GM12878 (cell line): ENCODE results near the gene IL1R2.

ENCODE experiments used
- REST ChIP-seq: IDR thresholded peaks from 2 replicates; pipeline ENCODE4 v1.6.1; 2012; ENCODE audit warnings: mild to moderate bottlenecking, low read depth, low read length
- SP1 ChIP-seq: IDR thresholded peaks from one replicate; pipeline ENCODE4 v1.6.1; 2011; ENCODE audit warnings: low read depth, low read length

GRCh38 chr2:102030855-102031527 is 39.2 kb downstream of the IL1R2 start:
- TF ChIP-seq REST (no peak), SP1 (no peak)
